Midbrain (tissue), 1 donor: ENCODE measurements around the gene AMPD3.

Experiments used
- DNase-seq: peaks from one replicate; lab custom pipeline; 2025; lab: John Stamatoyannopoulos, UW

The AMPD3 gene

GRCh38 chr11:10503221-10503620 is 48.2 kb downstream of the AMPD3 start:
- DNase-seq = no peak

- no peak for DNase-seq
Observed at GRCh38 chr11:10503777-10504480, 48.9 kb downstream of the AMPD3 start.

GRCh38 chr11:10504490-10504889 is 49.4 kb downstream of the AMPD3 start:
- no peak for DNase-seq

- DNase-seq = no peak
Observed at GRCh38 chr11:10505278-10506007, 50.4 kb downstream of the AMPD3 start.

- no peak for DNase-seq
Observed at GRCh38 chr11:10506008-10506370, 50.9 kb downstream of the AMPD3 start.

GRCh38 chr11:10511181-10511621 is 56.1 kb downstream of the AMPD3 start:
- no peak for DNase-seq

- no peak for DNase-seq
Observed at GRCh38 chr11:10514202-10514601, 59.1 kb downstream of the AMPD3 start.

- DNase-seq = no peak
Observed at GRCh38 chr11:10514709-10515108, 59.6 kb downstream of the AMPD3 start.

- no peak for DNase-seq
Observed at GRCh38 chr11:10515418-10515817, 60.4 kb downstream of the AMPD3 start.

GRCh38 chr11:10518123-10518522 is 63.1 kb downstream of the AMPD3 start:
- no peak for DNase-seq

- no peak for DNase-seq
Observed at GRCh38 chr11:10518891-10519290, 63.8 kb downstream of the AMPD3 start.

- DNase-seq = no peak
Observed at GRCh38 chr11:10519630-10520029, 64.6 kb downstream of the AMPD3 start.

- no peak for DNase-seq
Observed at GRCh38 chr11:10520562-10520961, 65.5 kb downstream of the AMPD3 start.

GRCh38 chr11:10522276-10522675 is 67.2 kb downstream of the AMPD3 start:
- peak; percentile 73 for DNase-seq

- DNase-seq = peak; percentile 62
Observed at GRCh38 chr11:10522921-10523320, 67.9 kb downstream of the AMPD3 start.

- no peak for DNase-seq
Observed at GRCh38 chr11:10524471-10524870, 69.4 kb downstream of the AMPD3 start.

GRCh38 chr11:10526974-10527918 is 72.2 kb downstream of the AMPD3 start:
- DNase-seq = peak; percentile 69

GRCh38 chr11:10528121-10528520 is 73.1 kb downstream of the AMPD3 start:
- DNase-seq = no peak

- no peak for DNase-seq
Observed at GRCh38 chr11:10529279-10529678, 74.2 kb downstream of the AMPD3 start.

- DNase-seq = no peak
Observed at GRCh38 chr11:10532526-10532925, 77.5 kb downstream of the AMPD3 start.

- DNase-seq = no peak
Observed at GRCh38 chr11:10533323-10533722, 78.3 kb downstream of the AMPD3 start.

GRCh38 chr11:10534316-10534715 is 79.3 kb downstream of the AMPD3 start:
- DNase-seq = no peak
